ENCODE results near the gene MAS1.
"Not testable (repeated sequence)": the region's sequence is repeated elsewhere in the genome, so short reads cannot be mapped to it uniquely, and the experiment has no call there.

The MAS1 gene

DNA sequence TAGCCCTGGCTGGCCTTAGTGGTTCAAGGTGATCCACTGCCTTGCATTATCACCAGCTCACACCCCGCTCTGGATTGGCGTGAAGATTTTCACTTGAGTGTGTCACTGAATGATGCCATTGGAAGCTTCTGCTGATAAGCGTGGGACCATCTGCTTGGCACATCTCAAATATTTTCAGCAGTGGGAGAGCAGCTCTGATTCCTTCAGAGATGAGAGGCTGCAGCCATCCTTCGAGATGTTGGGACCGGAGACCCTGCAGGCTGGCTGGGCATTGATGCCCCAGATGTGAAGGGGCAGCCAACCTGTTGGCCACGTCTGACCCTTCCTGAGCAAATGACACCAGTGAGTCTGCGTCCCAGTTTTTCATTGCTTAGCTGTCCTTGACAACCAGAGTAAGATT, at the start of gene MAS1:
Gene MAS1 (plus strand): TSS at position 197 of the 400 bp plus-strand sequence. CDS start 15,968 bp downstream, outside the sequence.
- H3K4me3 ChIP-seq (ENCODE audit: low read depth, low read length), result no peak within 1 kb of the TSS

DNA sequence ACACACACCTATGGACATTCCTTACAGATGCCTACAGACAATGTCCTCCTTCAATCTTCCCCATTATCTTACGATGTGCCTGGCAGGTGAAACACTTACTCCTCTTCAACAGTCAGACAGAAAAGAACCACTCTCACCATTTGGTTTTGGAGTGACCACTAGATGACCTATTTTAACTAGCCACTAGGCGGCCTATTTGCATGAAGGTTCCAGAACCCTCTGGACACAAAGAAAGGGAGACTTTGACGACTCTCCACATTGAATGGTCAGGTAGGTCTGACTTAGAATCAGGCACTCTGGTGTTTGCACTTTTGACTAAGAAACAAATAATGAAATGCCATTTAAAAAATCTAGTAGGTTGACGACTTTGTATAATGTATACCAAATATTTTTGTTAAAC, 48.8 kb upstream of the MAS1 start:
- no peak overlapping the region for H3K4me3 ChIP-seq (ENCODE audit: low read depth, low read length)

DNA sequence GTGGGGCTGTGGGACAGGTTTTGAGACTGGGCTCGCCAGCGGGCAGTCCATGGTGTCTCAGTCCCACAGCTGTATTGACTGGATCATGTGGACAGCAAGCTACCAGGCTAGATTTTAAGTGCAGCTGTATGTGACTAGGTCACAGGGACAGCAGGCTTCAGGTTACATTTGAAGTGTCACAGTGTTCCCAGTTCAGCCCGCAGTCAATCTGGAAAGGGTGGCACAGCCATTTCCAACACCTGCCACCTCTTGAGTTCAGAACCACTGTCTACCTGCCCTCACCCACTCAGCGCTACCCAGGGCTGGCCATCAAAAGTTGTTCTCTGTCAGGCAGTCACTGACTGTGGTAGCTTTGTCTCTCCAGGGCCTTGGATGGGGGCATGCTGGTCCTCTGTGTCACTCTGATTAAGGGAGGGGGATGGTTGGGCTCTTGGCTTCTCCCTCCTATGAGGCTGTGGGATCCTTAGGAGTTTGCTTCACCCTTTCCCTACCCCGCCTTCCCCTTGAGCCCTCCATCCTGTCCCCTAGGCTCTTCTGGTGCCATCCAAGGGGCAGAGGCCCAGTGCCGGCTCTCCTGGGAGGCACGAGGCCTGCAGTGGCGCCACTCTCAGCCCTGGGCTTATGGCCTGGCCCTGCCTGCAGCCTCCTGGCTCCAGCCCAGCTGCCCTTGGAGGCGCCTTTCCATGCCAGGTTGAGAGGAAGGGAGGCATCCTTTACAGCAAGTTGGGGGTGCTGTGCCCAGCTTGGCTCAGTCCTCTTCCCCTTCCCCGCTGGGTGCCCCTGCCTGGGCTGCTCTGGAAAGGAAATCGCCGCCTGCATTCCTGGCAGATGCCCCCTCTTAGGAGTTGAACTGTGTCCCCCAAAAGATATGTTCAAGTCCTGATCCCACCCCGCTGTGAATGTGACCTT, 45.8 kb upstream of the MAS1 start:
- no peak overlapping the region for H3K4me3 ChIP-seq (ENCODE audit: low read depth, low read length)

DNA sequence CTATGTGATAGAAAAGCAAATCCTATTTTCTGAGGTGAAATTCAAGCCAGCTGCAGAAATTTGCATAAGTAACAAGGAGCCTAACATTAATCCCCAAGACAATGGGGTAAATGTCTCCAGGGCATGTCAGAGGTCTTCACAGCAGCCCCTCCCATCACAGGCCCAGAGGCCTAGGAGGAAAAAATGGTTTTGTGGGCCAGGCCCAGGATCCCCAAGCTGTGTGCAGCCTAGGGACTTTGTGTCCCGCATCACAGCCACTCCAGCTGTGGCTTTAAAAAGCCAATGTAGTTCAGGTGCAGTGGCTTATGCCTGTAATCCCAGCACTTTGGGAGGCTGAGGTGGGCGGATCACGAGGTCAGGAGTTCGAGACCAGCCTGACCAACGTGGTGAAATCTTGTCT, 42.2 kb upstream of the MAS1 start:
- not testable (repeated sequence) for H3K4me3 ChIP-seq (ENCODE audit: low read depth, low read length)

DNA sequence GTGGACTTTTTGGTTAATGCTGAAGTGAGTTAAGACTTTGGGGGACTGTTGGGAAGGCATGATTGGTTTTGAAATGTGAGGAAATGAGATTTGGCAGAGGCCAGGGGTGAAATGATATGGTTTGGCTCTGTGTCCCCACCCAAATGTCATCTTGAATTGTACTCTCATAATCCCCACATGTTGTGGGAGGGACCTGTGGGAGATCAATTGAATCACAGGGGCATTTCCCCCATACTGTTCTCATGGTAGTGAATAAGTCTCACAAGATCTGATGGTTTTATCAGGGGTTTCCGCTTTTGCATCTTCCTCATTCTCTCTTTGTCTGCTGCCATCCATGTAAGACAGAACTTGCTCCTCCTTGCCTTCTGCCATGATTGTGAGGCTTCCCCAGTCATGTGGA, 40.9 kb upstream of the MAS1 start:
- H3K4me3 ChIP-seq (ENCODE audit: low read depth, low read length), result not testable (repeated sequence)

DNA sequence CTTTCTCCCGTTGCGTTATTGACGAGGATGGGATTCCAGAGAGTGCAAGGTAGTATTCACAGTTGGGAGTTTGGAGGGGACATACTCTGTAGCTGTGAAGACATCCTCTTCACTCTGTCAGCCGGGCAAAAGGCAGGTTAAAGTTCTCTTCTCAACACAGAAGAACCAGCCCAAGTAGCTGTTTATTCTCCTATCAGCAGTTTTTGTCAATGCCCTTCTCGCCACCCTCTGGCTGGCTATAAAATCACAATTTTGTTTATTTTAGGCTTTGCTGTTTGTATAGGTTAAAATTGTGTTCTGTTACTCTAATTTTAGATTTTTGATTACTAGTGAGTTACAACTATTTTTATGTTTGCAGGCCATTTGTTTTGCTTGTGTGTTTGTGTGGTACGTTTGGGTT, 37.9 kb upstream of the MAS1 start:
- no peak overlapping the region for H3K4me3 ChIP-seq (ENCODE audit: low read depth, low read length)

DNA sequence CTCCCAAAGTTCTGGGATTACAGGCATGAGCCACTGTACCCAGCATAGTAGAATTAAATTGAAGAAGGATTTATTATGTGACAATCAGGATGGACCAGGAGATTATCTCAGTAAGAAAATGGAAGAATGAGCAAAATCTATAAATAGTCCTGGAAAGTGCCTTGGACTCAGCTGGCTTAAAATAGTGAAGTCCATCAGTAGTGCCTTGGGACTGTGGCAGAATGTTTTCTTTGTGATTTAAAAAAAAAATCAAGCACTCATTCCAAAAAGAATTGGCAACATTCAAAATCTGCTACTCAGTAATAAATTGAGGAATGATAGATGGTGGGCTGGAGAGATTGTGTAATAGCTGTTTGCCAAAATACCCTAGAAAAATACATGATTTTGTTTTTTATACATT, 37.0 kb upstream of the MAS1 start:
- H3K4me3 ChIP-seq (ENCODE audit: low read depth, low read length), result no peak overlapping the region

DNA sequence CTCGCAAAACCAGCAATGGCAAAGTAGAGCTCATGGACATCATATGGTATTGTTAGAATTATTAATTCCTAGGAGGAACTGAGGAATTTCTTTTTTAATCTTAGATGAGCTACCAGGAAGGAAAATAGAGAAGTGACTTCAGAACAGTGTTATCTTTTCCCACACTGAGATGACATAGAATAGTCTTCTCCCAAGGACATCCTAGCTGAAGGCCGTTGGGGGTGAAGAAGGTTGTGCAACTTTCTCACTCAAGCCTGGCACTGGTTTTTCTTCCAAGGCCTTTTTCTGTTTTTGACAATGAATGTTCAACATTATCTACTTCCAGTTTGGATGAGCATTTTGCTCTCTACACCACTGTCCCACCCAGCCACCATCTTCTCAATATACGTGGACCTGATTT, 35.8 kb upstream of the MAS1 start:
- H3K4me3 ChIP-seq (ENCODE audit: low read depth, low read length), result no peak overlapping the region

DNA sequence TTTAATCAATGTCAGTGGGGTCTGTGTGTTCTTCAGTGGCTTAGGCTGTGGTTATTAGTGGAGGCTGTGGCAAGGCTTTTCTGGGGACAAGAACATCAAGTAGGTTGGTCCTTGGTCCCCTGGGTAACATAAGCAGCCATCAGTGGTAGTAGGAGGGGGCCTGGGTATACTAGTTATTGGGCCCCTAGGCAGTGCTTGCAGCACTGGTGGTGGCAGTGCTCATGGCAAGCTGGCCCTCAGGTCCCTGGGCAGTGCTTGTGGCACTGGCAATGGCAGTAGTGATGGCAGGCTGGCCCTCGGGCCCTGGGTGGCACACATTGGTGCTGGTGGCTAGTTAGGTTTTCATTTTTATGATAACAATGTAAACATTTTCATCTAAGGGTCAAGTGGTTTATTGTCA, 32.5 kb upstream of the MAS1 start:
- H3K4me3 ChIP-seq (ENCODE audit: low read depth, low read length), result no peak overlapping the region

DNA sequence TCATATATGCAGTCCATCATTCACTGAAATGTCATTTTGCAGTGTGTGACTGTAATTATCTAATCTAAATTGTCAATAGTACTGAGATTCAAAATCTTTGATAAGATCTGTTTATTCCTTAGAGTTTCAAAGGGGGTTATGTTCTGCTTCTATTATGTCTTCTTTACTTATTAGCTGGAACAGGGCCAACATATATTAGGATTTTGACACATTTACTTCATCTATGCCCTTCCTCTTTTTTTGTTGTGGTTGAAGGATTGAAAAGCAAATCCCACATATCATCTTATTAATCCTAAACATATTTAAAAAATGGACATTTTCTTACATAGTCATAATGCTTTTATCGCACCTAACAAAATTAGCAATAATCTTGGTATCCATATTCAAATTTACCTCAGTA, 30.3 kb upstream of the MAS1 start:
- no peak overlapping the region for H3K4me3 ChIP-seq (ENCODE audit: low read depth, low read length)

DNA sequence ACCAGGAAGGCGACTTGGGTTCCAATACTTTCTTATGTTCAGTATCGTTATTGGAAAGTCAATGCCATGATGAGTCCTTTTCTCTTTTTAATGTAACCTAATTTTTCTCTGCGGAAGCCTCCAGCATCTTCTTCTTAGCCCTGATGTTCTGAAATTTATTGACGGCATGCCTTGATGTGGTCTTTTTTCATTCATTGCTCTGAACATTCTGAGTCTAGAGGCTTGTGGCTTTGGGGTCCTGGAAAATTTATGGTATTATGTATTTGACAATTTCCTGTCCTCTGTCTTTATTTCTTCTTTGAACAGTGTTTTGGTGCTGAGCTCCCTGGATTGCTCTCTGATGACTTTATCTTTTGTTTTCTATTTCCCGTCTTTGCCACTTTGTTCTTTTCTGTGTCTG, 28.7 kb upstream of the MAS1 start:
- no peak overlapping the region for H3K4me3 ChIP-seq (ENCODE audit: low read depth, low read length)

DNA sequence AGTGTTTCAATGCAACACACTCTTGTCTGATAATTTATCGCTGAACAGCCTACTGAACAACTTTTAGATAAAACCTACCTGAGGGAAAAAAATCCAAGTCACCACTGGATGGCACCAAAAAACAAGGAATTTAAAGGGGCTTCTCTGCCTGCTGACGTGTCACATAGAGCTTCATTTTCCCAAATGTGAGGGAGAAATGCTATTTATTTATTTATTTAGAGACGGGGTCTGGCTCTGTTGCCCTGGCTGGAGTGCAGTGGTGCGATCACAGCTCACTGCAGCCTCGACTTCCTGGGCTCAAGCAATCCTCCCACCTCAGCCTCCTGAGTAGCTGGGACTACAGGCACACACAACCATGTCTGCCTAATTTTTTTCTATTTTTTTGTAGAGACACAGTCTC, 27.4 kb upstream of the MAS1 start:
- H3K4me3 ChIP-seq (ENCODE audit: low read depth, low read length), result not testable (repeated sequence)

DNA sequence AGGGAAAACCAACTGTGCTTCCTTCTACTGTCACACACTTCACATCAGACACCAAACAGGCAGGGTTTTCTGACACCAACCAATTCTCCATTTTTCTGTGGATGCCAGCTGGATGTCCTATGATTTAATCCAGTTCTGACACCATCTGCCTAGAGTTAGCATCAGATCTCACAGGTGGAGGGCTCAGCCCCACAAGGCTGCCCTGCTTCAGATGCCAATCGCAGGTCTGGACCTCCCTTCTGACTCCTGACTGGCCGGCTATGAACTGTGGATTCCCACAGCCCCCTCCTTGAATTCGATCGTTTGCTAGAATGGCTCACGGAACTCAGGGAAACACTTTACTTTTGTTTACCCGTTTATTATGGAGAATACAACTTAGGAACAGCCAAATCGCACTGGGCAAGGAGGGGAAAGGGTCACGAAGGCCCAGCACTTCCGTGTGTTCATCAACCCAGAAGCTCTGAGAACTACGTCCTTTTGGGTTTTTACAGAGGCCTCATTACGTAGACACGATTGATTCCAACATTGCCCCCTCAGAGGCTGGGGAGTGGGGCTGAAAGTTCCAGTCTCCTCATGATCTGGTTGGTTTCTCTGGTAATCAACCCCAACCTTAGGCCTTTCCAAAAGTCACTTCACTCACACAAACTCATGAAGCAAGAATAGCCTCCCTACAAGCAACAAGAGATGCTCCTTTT, 25.4 kb upstream of the MAS1 start:
- H3K4me3 ChIP-seq (ENCODE audit: low read depth, low read length), result no peak overlapping the region

DNA sequence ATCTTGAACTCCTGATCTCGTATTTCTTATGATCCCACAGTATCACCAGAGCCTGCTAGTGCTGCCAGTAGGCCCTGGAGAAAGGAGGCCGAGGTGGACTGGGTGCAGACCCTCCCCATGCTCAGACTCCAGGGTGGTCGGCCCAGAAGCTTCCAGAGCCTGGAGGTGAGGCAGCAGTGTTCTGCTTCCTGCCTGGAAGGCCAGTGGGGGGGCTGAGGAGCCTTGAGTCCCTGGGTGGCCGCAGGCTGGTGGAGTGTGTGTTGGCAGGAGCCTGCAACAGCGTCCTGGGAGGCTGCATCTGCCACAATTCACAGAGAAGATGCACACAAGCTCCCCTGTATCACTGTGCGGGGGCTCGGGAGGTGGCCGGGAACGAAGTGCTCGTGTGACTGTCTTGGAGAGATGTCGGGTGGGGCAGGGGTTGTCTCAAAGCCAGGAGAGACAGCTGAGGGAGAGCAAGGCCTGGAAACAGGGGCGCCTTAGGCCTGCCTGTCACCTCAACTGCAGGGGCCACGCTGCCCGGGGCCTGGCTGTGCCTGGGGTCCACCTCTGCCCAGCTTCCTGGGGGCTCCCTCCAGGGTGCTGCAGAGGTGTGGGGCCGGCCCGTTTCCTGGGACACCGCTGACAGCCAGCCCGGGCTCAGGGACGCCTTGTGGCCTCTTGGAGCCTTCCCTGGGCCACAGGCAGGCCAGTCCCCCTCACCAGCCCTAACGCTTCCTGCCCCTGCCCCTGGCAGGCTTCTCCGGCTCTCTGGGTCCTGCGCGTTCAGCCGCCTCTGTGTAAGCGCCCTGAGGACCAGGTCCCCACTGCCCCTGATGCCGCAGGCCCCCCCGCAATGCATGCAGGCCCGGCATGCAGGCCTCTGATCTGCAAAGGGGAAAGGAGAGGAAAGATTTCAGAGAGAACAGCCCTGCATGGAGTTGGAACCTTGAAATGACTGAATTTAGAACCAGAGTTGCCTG, 24.2 kb upstream of the MAS1 start:
- H3K4me3 ChIP-seq (ENCODE audit: low read depth, low read length), result no peak overlapping the region

DNA sequence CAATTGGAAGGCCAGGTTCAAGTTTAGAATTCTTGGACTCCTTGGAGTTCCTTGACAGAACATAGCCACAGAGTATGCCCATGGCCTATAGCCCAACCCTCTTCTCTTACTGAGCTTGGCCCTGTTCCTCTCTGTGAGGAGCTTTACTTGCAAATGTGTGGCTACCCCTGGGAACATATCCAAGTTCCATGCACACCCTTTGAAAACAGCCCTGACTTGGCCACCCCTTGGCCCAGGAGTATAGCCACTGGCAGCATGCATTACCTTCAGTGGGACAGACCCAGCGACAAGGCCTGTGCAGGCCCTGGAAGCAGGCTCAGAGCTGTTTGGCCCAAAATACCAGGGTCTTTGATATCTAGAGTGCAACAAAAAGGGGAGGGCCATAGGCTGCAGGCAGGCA, 19.5 kb upstream of the MAS1 start:
- no peak overlapping the region for H3K4me3 ChIP-seq (ENCODE audit: low read depth, low read length)

DNA sequence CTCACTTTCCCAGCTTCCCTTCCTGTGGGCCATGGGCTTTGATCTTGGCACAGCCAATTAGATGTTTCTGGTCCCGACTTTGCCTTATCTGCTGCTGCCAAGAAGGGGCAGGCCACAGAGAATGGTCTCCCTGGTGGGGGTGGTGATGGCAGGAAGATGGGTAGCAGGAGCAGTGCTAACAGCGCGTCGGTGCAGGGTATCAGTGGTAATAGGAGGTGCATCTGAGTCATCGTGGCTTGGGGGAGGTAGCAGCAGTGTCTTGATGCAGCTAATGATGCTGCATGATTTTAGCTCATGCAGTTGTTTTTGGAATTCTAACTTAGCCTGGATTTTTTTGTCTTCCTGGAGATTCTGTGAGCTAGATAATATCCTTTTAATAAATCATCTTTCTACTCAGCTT, 18.9 kb upstream of the MAS1 start:
- H3K4me3 ChIP-seq (ENCODE audit: low read depth, low read length), result no peak overlapping the region

DNA sequence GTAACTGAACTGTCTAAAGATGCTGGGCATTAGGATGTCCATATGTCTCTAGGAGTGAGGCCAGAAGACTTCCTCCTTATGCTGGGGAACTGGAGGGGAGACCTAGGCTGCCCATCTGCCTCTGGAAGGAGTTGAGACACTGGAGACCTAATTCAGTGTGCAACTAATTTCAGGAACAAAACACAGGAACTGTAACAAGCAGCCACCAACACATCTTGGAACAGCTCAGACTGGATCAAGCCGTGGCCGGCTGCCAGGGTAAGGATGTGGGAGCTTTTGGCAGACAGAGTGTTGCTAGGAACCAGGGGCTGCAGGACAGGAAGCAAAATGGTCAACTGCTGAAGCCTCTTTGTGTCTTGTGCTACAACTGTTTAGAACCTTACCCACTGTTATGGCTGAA, 16.4 kb upstream of the MAS1 start:
- H3K4me3 ChIP-seq (ENCODE audit: low read depth, low read length), result no peak overlapping the region

DNA sequence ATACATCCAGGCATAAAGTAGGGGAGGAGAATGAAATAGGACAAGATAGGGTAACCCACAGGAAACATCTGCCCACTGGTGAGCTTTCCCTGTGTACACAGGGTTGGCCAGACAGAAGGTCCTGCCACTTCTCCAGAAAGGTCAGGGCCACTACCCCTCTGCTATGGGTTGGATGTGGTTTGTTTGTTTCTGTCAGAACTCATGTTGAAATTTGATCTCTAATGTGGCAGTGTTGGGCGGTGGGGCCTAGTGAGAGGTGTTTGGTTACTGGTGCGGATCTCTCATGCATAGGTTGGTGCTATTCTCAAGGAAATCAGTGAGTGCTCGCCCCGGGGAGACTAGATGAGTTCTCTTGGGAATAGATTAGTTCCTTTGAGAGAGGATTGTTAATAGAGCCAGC, 15.6 kb upstream of the MAS1 start:
- no peak overlapping the region for H3K4me3 ChIP-seq (ENCODE audit: low read depth, low read length)

DNA sequence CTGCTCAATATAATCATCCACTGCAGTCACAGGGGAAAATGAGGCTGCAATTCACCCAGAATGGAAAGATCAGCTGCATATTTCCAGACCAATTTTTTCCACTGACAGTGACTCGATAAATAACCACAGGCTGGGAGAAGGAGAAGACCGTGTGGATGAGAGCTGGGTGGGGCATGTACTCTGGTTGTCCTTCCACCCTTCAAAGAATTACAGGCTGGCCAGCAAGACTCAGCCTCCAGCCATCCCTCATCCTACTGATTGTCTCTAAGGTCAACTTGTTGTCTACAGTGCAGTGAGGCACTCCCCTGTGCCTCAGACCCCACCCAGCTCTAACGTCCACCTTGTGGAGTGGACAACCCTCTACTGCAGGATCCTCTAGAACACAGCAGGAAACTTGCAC, 14.5 kb upstream of the MAS1 start:
- no peak overlapping the region for H3K4me3 ChIP-seq (ENCODE audit: low read depth, low read length)

DNA sequence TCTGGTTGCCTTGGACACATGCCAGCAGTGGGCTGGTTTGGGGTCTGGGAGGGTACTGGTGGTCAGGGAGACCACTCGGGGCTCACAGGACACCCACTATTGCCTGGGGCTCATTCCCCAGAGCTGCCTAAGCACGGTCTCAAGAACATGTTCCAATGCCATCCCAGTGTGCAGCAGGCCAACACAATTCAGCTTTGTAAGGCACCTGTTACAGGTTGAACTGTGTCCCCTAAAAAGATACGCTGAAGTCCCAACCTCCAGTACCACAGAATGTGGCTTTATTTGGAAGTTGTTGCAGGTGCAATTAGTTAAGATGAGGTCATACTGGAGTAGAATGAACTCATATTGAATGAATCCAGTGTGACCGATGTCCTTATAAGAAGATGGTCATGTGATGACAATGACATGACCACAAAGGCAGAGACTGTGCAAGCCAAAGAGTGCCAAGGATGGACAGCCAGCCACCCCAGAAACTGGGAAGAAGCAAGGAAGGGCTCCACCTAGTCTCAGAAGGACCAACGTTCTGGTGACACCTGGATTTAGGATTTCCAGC, 13.5 kb upstream of the MAS1 start:
- no peak overlapping the region for H3K4me3 ChIP-seq (ENCODE audit: low read depth, low read length)

DNA sequence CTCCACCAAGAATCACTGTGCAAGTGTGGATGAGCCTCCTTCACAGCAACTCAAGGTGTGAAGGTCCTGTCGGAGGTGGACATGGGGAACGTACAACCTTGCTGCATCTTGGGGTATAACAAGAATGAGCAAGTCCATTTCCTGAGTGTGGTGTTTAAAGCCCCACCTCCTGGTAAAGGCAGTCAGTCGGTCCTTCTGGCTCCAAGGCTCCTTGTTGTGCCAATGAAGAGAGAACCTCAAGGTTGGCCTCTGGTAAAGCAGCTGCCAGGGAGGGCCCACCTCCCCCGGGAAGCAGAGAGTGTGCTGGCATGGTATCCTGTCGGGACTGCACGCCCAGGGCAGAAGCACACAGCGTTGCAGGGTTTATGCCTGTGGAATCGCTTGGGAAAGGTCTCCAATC, 12.4 kb upstream of the MAS1 start:
- no peak overlapping the region for H3K4me3 ChIP-seq (ENCODE audit: low read depth, low read length)

All from iPS-11a (cell line).